Epithelial cell of alveolus of lung (primary cell): ENCODE results near the gene UBE2S. TPM values are rescaled to one million over a fixed set of nuclear protein-coding genes. Genes with fewer than 3 reads are reported as not detected.

Source experiments
- total RNA-seq: library from RNA; depleted of rRNA; stranded (reverse); fragments of >200 nt; gene quantifications from 2 replicates; pipeline ENCODE4 v1.2.1, GENCODE V29; 2015

Gene UBE2S
- total RNA-seq: 73.9 and 116 TPM in 2 replicates

DNA sequence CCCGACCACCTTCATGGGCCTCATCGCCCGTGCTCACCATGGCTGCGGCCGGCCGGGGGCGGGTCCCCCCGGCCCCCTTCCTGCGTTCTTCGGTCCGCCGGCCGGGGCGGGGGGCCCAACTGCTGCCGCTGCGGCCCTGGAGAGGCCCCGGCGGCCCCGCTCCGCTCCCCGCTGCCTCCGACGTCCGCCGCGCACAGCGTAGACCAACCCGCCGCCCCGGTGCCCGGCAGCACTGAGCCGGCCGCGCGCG lies at the start of gene UBE2S:
Gene UBE2S, minus strand, starts transcription at position 239 of the 250 bp plus-strand sequence. Its CDS starts 199 bp downstream, at position 40.

DNA sequence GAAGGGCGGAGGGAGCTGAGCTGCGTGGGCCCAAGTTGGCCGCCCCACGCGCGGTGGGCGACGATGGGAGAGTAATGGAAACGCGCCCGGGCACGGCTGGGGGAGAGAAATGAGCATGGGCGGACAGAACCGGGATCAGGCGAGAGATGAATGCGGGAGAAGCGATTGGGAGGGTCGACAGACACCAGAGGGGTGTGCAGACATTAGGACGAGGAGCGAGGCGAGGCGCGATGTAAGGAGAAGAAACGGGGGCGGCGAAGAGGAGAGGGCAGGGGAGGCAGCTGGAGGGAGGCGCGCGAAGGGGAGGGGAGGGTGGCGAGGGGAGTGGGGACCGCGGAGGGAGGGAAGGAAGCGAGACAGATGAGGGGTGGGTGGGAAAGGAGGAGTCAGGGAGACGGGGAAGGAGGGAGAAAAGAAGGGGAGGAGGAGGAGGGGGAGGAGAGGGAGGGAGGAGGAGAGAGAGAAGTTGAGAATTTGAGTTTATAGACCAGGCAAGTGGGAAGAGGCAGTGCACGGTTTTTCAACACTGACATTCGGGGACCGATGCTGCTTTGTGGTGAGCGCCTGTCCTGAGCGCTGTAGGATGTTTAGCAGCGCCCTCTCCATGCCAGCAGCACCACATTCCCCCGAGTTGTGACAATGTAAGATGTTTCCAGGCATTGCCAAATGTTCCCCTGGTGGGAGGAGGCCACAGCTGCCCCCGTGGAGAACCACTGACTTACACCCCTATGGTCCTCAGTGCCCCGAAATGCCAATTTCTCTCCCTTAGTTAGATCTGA lies 35.6 kb upstream of the UBE2S start, which contains the start of gene SHISA7:
Gene SHISA7, minus strand, starts transcription at position 256 of the 779 bp plus-strand sequence. CDS start 437 bp downstream, outside the sequence.

GRCh38 chr19:55385724-55386492 lies 21.7 kb downstream of the UBE2S start, which contains the start of gene RPL28:
TSS of gene RPL28 (plus strand) at chr19:55385932. CDS start at chr19:55386358, 426 bp downstream.

DNA sequence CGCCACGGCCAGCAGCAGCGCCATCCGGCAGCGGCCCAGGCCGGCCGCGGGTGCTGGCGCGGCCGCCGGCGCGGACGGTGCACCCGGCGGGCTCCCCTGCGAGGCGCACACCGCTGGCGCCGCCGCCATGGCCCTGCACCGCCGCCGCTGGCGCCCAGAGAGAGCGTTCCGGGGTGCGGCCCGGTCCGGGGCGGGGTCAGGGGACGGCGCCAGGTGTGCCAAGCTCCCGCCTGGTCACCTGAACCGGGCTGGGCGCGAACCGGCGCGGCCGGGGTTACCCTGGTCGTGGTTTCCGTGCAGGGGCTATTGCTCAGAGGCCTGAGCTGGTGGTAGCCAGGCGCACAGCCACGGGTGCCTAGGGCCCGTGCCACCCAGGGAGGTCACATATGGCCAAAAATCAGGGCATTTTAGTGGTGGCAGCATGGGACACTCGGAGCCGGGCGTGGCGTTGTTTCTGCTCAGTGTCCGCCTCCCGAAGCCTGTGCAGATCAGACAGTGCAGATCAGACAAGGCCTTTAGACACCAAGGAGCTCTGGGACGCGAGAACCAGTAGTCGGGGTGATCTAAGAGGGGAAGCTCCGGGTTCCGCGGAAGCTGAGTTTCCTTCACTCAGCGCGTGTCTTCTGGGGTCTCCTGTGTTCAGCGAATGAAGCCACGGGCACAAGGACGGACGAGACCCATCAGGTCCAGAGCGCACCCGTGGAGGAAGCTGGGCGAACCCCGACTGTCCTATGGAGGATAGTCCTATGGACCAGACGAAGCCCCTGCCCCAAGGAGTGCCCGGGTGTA lies 23.3 kb downstream of the UBE2S start, which contains the start of gene TMEM238:
Gene TMEM238, minus strand, starts transcription at position 162 of the 789 bp plus-strand sequence. Its CDS starts 33 bp downstream, at position 129.

DNA sequence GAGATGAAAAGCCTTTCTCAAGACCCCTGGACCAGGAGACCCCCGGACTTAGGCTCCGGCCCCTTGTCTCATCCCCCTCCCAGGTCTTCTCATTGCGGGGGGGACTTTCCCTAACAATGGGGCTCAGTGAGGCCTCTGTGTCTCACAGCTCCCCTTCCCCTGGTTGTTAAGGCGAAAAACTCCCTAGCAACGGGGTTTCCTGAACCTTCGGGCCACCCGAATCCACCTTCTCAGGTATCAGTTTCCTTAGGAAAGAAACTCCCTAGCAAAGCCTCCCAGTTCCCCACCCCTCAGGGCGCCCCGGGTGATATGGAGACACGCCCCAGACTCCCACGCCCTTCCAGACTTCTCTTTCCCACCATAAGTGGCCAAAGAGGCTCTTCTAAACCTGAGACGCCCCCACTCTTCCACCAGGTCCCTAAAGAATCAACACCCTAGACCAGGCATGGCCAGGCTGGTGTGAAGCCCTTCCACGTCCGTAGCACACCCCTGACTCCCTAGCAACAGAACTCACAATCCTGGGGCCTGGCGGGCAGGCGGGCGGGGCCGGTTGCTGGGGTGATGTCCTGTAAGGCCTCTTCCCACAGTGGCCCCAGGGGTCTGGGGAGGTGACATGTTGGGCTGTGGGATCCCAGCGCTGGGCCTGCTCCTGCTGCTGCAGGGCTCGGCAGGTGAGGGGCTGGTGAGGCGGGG lies 31.2 kb downstream of the UBE2S start, which contains the start of gene TMEM190:
Gene TMEM190, plus strand, starts transcription at position 586 of the 693 bp plus-strand sequence. Its CDS starts 28 bp downstream, at position 614.

GRCh38 chr19:55370305-55370988 lies 37.1 kb downstream of the UBE2S start, which contains the start of gene IL11:
TSS of gene IL11 (minus strand) at chr19:55370463. CDS start at chr19:55370310, 153 bp downstream.

DNA sequence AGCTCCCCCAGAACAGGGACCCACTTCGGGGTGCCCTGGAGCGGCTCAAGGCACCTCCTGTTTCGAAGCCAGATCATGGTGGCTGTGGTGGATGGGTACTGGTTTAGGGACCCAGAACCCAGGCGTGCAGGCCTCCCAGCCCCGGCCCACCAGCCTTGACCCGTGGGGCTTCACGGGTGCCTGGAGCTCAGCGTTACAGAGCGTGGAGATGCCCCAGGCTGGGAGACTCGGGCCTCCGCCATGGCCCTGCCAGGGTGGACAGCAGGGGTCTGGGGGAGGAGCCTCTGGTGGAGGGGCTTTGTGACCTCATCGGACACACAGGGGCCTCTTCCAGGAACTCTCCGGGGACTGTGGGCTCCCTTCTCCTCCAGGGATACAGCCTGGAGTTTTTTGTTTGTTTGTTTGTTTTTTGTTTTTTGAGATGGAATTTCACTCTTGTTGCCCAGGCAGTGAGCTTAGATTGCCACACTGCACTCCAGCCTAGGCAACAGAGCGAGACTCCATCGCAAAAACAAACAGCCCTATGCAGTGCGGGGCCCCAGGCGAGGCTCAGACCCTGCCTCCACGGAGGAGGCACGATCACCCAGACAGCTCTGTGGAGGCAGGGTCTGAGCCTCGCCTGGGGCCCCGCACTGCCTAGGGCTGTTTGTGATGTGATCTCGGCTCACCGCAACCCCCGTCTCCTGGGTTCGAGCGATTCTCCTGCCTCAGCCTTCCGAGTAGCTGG lies 44.4 kb downstream of the UBE2S start, which contains the start of gene GARIN5B:
Gene GARIN5B, minus strand, starts transcription at position 271 of the 727 bp plus-strand sequence. Its CDS starts 194 bp downstream, at position 77.

DNA sequence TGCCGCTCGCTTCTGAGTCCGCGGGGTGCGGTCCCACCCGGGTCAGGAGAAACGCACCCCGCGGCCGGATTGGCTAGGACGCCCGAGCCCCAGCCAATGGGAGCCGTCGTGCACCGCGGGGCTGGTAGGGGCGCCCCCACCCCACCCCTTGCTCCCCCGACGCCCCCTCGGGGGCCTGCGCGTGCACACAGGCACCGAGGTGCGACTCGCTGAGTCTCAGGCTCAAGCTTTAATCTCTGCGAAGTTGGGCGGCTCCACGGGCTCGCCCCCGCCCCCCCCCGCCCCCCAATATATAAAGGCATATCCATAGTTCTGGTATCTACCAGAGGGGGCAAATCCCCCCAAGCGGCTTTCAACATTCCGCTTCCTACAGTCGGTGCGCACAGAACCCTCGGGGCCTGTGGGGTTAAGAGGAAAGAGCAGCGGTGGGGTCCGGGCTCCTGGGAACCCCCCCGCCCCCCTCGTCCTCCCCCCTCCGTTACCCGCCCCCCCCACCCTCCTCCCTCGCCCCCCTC lies 52.8 kb downstream of the UBE2S start, which contains the start of gene COX6B2:
Gene COX6B2, minus strand, starts transcription at position 22 of the 515 bp plus-strand sequence. CDS start 198 bp downstream, outside the sequence.

Other genes starting within 250 kb of the UBE2S start
- gene DNAAF3, start 241.2 kb downstream of the UBE2S start, total RNA-seq: 1.0 TPM in 1 of 2 replicates, not detected in the other
- gene SYT5, start 227.5 kb downstream of the UBE2S start, total RNA-seq: 0.08 and 0.26 TPM in 2 replicates
- 3.9 and 6.6 TPM in 2 replicates for gene PTPRH, start 198.3 kb downstream of the UBE2S start, total RNA-seq
- 0.56 and 1.8 TPM in 2 replicates for gene TMEM86B, start 179.0 kb downstream of the UBE2S start, total RNA-seq
- gene PPP6R1, start 148.8 kb downstream of the UBE2S start, total RNA-seq: 34.1 and 42.2 TPM in 2 replicates
- gene HSPBP1, start 127.7 kb downstream of the UBE2S start, total RNA-seq: 50.1 and 59.6 TPM in 2 replicates
- 6.3 and 16.0 TPM in 2 replicates for gene BRSK1, start 123.8 kb downstream of the UBE2S start, total RNA-seq
- gene TMEM150B, start 82.4 kb downstream of the UBE2S start, total RNA-seq: not detected in 2 replicates
- 5.8 and 29.9 TPM in 2 replicates for gene KMT5C, start 67.9 kb downstream of the UBE2S start, total RNA-seq
- gene COX6B2, start 53.1 kb downstream of the UBE2S start, total RNA-seq: 0.56 TPM in 1 of 2 replicates, not detected in the other
- not detected in 2 replicates for gene GARIN5B, start 44.5 kb downstream of the UBE2S start, total RNA-seq
- gene IL11, start 37.3 kb downstream of the UBE2S start, total RNA-seq: 12.8 and 57.4 TPM in 2 replicates
- 0.72 TPM in 1 of 2 replicates, not detected in the other for gene TMEM190, start 31.0 kb downstream of the UBE2S start, total RNA-seq
- gene TMEM238, start 23.5 kb downstream of the UBE2S start, total RNA-seq: 0.39 TPM in 1 of 2 replicates, not detected in the other
- 712 and 1,214 TPM in 2 replicates for gene RPL28, start 21.9 kb downstream of the UBE2S start, total RNA-seq
- gene SHISA7, start 35.5 kb upstream of the UBE2S start, total RNA-seq: not detected in 2 replicates
- gene ISOC2, start 53.9 kb upstream of the UBE2S start, total RNA-seq: 40.2 and 112 TPM in 2 replicates
- gene C19orf85, start 57.0 kb upstream of the UBE2S start, total RNA-seq: not detected in 2 replicates
- gene ZNF628, start 68.8 kb upstream of the UBE2S start, total RNA-seq: 3.2 and 10.4 TPM in 2 replicates
- gene NAT14, start 77.4 kb upstream of the UBE2S start, total RNA-seq: 28.7 and 53.0 TPM in 2 replicates
- gene SSC5D, start 80.6 kb upstream of the UBE2S start, total RNA-seq: 6.9 and 19.6 TPM in 2 replicates
- 1.8 TPM in 1 of 2 replicates, not detected in the other for gene SBK2, start 129.3 kb upstream of the UBE2S start, total RNA-seq
- 0.13 and 0.40 TPM in 2 replicates for gene SBK3, start 137.8 kb upstream of the UBE2S start, total RNA-seq
- gene ZNF579, start 173.1 kb upstream of the UBE2S start, total RNA-seq: 7.2 and 13.8 TPM in 2 replicates
- 3.5 and 8.9 TPM in 2 replicates for gene FIZ1, start 191.7 kb upstream of the UBE2S start, total RNA-seq
- gene ZNF524, start 192.5 kb upstream of the UBE2S start, total RNA-seq: 17.5 and 19.0 TPM in 2 replicates
- gene ZNF865, start 197.9 kb upstream of the UBE2S start, total RNA-seq: 3.7 and 6.8 TPM in 2 replicates
- gene ZNF784, start 216.8 kb upstream of the UBE2S start, total RNA-seq: 3.9 and 5.3 TPM in 2 replicates
- gene ZNF580, start 233.2 kb upstream of the UBE2S start, total RNA-seq: 18.1 and 30.6 TPM in 2 replicates
- 33.0 and 58.8 TPM in 2 replicates for gene ZNF581, start 235.9 kb upstream of the UBE2S start, total RNA-seq
- gene CCDC106, start 240.4 kb upstream of the UBE2S start, total RNA-seq: 18.0 and 25.4 TPM in 2 replicates
- 101 and 133 TPM in 2 replicates for gene U2AF2, start 247.2 kb upstream of the UBE2S start, total RNA-seq